Measurements from ENCODE around the gene BRAT1. TPM values are rescaled to one million over a fixed set of nuclear protein-coding genes. Genes with fewer than 3 reads are reported as not detected.
A peak's percentile ranks its signal among the peaks of the same experiment; 100 is the strongest.

BRAT1 gene
- total and polyA plus RNA-seq, 2 experiments from 2014 or later = 32.5 to 76.8 TPM

DNA sequence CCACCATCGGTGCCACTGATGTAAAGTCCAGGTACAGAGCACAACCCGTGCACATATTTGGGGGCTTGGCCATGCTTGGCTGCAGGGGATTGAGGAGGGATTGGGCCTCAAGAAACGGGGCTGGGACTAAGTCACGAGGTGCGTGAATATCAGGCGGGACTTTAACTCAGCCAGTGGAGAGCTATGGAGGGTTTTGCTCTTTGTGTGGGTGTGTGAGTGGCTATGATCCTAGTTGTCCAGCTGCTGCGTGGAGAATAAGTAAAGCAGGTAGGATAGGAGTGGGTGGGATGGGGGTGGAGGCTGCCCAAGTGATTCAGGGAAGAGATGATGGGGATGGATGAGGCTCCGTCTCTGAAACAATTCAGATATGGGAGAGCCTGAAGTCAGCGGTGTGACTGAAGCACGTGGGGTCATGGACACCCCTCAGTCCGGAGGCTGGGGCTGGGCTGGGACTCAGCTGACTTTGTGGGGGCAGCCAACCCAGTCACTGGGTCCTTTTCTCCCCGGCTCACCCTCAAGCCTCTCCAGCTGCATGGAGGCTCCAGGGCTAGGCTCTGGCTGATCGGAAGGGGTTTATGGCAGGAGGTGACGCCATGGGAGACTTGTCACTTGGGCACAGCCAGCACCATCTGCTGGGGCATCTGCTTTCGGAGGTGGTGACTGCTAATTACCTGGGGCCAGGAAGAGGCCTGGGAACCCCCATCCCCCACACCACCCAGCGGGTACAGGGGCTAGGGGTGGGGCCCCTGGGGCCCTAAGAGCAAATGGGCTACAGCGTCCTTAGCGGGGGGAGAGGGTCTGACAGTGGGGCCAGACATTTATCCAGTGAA is 37.4 kb downstream of the BRAT1 start:
- H3K27ac Mint-ChIP-seq = no peak overlapping the region

More for the DNA sequence above, 37.4 kb downstream of the BRAT1 start:
- ATAC-seq (no peak), DNase-seq (ENCODE audit: low spot score) (no peak)
- H3K4me2 ChIP-seq = peak overlapping the region; percentile 88
- peak overlapping the region; percentile 63 for H3K4me3 ChIP-seq
- Mint-ChIP-seq H3K27me3 (ENCODE audit: insufficient read depth, low read depth, poor library complexity) (peaks cover 40% of the 10 kb centered on the region), H3K9me3 (no peaks in the 10 kb centered on the region), H3K36me3 (ENCODE audit: low read depth) (peaks cover 4% of the 10 kb centered on the region; the same call in 1 of the 3 replicates), H3K4me1 (peaks cover 41% of the 10 kb centered on the region), H3K4me3 (peak overlapping the region; percentile 71)
- H3F3A ChIP-seq (replicated peaks; ENCODE audit: low read depth) = peaks cover 3% of the 10 kb centered on the region; the same call in 1 of the 2 replicates
- no peaks in the 10 kb centered on the region for H3K36me3 ChIP-seq (ENCODE audit: insufficient read depth)
- H3K4me1 ChIP-seq (ENCODE audit: insufficient read depth) = peaks cover 39% of the 10 kb centered on the region
- H3K9me2 ChIP-seq (ENCODE audit: insufficient read depth) = peaks cover 9% of the 10 kb centered on the region; the same call in 1 of the 2 replicates
- peaks cover 13% of the 10 kb centered on the region for H3K79me2 ChIP-seq (replicated peaks; ENCODE audit: insufficient read depth)
- H3K27me3 ChIP-seq (ENCODE audit: insufficient read depth) = peaks cover 28% of the 10 kb centered on the region
- no peak for TF ChIP-seq STAT1 (IDR thresholded peaks at IDR 0.05; ENCODE audit: unreplicated experiment)
- TF ChIP-seq CREB1 (CRISPR knock-in tag; IDR thresholded peaks at IDR 0.05; ENCODE audit: low read depth) = no peak
- no peak for TF ChIP-seq POLR2AphosphoS5 (IDR thresholded peaks at IDR 0.05; ENCODE audit: low read depth)
- TF ChIP-seq, protein P1, sequence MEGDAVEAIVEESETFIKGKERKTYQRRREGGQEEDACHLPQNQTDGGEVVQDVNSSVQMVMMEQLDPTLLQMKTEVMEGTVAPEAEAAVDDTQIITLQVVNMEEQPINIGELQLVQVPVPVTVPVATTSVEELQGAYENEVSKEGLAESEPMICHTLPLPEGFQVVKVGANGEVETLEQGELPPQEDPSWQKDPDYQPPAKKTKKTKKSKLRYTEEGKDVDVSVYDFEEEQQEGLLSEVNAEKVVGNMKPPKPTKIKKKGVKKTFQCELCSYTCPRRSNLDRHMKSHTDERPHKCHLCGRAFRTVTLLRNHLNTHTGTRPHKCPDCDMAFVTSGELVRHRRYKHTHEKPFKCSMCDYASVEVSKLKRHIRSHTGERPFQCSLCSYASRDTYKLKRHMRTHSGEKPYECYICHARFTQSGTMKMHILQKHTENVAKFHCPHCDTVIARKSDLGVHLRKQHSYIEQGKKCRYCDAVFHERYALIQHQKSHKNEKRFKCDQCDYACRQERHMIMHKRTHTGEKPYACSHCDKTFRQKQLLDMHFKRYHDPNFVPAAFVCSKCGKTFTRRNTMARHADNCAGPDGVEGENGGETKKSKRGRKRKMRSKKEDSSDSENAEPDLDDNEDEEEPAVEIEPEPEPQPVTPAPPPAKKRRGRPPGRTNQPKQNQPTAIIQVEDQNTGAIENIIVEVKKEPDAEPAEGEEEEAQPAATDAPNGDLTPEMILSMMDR (conservative IDR thresholded peaks at IDR 0.05; ENCODE audit: low read depth in 2 of 2) = no peak; a peak in 1 of 4 replicates
- TF ChIP-seq EZH2 (IDR thresholded peaks at IDR 0.05; ENCODE audit: low read depth, unreplicated experiment) = no peak
- TF ChIP-seq JUNB (IDR thresholded peaks at IDR 0.05; ENCODE audit: unreplicated experiment) = no peak
- TF ChIP-seq NANOG (IDR thresholded peaks at IDR 0.05; ENCODE audit: borderline replicate concordance) = no peak
- TF ChIP-seq ETS1 (IDR thresholded peaks at IDR 0.05) = no peak
- no peak for TF ChIP-seq ZNF462 (CRISPR knock-in tag; IDR thresholded peaks at IDR 0.05)
- no peak for TF ChIP-seq EZH2phosphoT487 (IDR thresholded peaks at IDR 0.05; ENCODE audit: unreplicated experiment)
- 0 out of 2 replicates have a peak overlapping the region, but pooled peaks have one; percentile 66 for H2AFZ ChIP-seq
- no peak overlapping the region for H3K27ac ChIP-seq (ENCODE audit: low read depth)
- no peaks in the 10 kb centered on the region; the same call in 1 of the 2 replicates for H4K20me1 ChIP-seq (replicated peaks; ENCODE audit: insufficient read depth)
